ENCODE measurements around the gene KLK7. TPM values are rescaled to one million over a fixed set of nuclear protein-coding genes. Genes with fewer than 3 reads are reported as not detected.

The KLK7 gene
- total and polyA plus RNA-seq, 4 donors = 0.05 to 0.31 (median 0.14) TPM; not detected in 1

- H3K27ac ChIP-seq (ENCODE audit: low read depth in 1 of 2, low read length in 1 of 2) = no peak overlapping the region
- peaks cover 0 to 5% (median 2%) of the 10 kb centered on the region in 3 donors for H3K27me3 ChIP-seq (ENCODE audit: control insufficient read depth in 3 of 3, insufficient read depth in 3 of 3, low read length in 2 of 3)
- no peaks in the 10 kb centered on the region for H3K36me3 ChIP-seq (ENCODE audit: control insufficient read depth in 4 of 4, insufficient read depth in 4 of 4, low read length in 4 of 4)
- H3K4me3 ChIP-seq = no peak overlapping the region
- WGBS, 2 donors = 76 to 77% methylated on average over 5 of the region's 5 CpGs
- H3K9ac ChIP-seq (ENCODE audit: insufficient read depth in 1 of 2, low read length in 2 of 2) = no peak overlapping the region
- TF ChIP-seq CTCF (IDR thresholded peaks at IDR 0.05; ENCODE audit: control extremely low read depth, extremely low read depth) = no peak
- peaks cover 0 to 1% (median 0%) of the 10 kb centered on the region in 4 donors for H3K9me3 ChIP-seq (ENCODE audit: control insufficient read depth in 4 of 4, insufficient read depth in 3 of 4, low read length in 3 of 4)
- DNase-seq = no peak
- H3K4me1 ChIP-seq (ENCODE audit: control insufficient read depth in 5 of 5, insufficient read depth in 5 of 5, low read length in 5 of 5) = peaks cover 0 to 3% (median 0%) of the 10 kb centered on the region in 5 donors
- ATAC-seq (ENCODE audit: insufficient read depth, low FRiP score) = no peak
Measured at GRCh38 chr19:50978772-50979390, 4.8 kb downstream of the KLK7 start.

GRCh38 chr19:50977626-50978025 is 6.1 kb downstream of the KLK7 start:
- no peak overlapping the region for H3K9ac ChIP-seq (ENCODE audit: insufficient read depth in 1 of 2, low read length in 2 of 2)
- H3K27ac ChIP-seq (ENCODE audit: low read depth in 1 of 2, low read length in 1 of 2) = no peak overlapping the region
- ATAC-seq (ENCODE audit: insufficient read depth, low FRiP score) (no peak), DNase-seq (no peak)
- WGBS, 2 donors = 77 to 91% methylated on average over 4 of the region's 4 CpGs
- TF ChIP-seq CTCF (IDR thresholded peaks at IDR 0.05; ENCODE audit: control extremely low read depth, extremely low read depth) = no peak
- no peak overlapping the region for H3K4me3 ChIP-seq
- peaks cover 0 to 5% (median 2%) of the 10 kb centered on the region in 3 donors for H3K27me3 ChIP-seq (ENCODE audit: control insufficient read depth in 3 of 3, insufficient read depth in 3 of 3, low read length in 2 of 3)
- no peaks in the 10 kb centered on the region for H3K36me3 ChIP-seq (ENCODE audit: control insufficient read depth in 4 of 4, insufficient read depth in 4 of 4, low read length in 4 of 4)
- peaks cover 0 to 3% (median 0%) of the 10 kb centered on the region in 5 donors for H3K4me1 ChIP-seq (ENCODE audit: control insufficient read depth in 5 of 5, insufficient read depth in 5 of 5, low read length in 5 of 5)
- H3K9me3 ChIP-seq (ENCODE audit: control insufficient read depth in 4 of 4, insufficient read depth in 3 of 4, low read length in 3 of 4) = no peaks in the 10 kb centered on the region

GRCh38 chr19:50975766-50976165 is 8.0 kb downstream of the KLK7 start:
- no peak for ATAC-seq (ENCODE audit: insufficient read depth, low FRiP score)
- peaks cover 0 to 3% (median 0%) of the 10 kb centered on the region in 5 donors for H3K4me1 ChIP-seq (ENCODE audit: control insufficient read depth in 5 of 5, insufficient read depth in 5 of 5, low read length in 5 of 5)
- H3K4me3 ChIP-seq = no peak overlapping the region
- peak; percentile 22 to 48 (median 37) for DNase-seq
- H3K36me3 ChIP-seq (ENCODE audit: control insufficient read depth in 4 of 4, insufficient read depth in 4 of 4, low read length in 4 of 4) = no peaks in the 10 kb centered on the region
- H3K27ac ChIP-seq (ENCODE audit: low read depth in 1 of 2, low read length in 1 of 2) = no peak overlapping the region
- H3K27me3 ChIP-seq (ENCODE audit: control insufficient read depth in 3 of 3, insufficient read depth in 3 of 3, low read length in 2 of 3) = peaks cover 0 to 2% (median 2%) of the 10 kb centered on the region in 3 donors
- no peak for TF ChIP-seq CTCF (IDR thresholded peaks at IDR 0.05; ENCODE audit: control extremely low read depth, extremely low read depth)
- no peaks in the 10 kb centered on the region for H3K9me3 ChIP-seq (ENCODE audit: control insufficient read depth in 4 of 4, insufficient read depth in 3 of 4, low read length in 3 of 4)
- no peak overlapping the region for H3K9ac ChIP-seq (ENCODE audit: insufficient read depth in 1 of 2, low read length in 2 of 2)
- WGBS, 2 donors = 17 to 26% methylated on average over 8 of the region's 8 CpGs
